Lung microvascular endothelial cell (primary cell): Measurements from ENCODE around the gene PNMA6F. TPM values are rescaled to one million over a fixed set of nuclear protein-coding genes. Genes with fewer than 3 reads are reported as not detected.
"Not testable (repeated sequence)": the region's sequence is repeated elsewhere in the genome, so short reads cannot be mapped to it uniquely, and the experiment has no call there.

Experiments used
- DNase-seq, 2 donors: peaks; one replicate each; pipeline versions ENCODE4 v3.0.0 to v3.0.0-alpha.2; 2010; ENCODE audit warnings: low read depth in 2 of 2
- total RNA-seq: library from RNA; depleted of rRNA; stranded (reverse); fragments of >200 nt; gene quantifications from 2 replicates; pipeline ENCODE4 v1.2.1, GENCODE V29; 2014

Gene PNMA6F
- total RNA-seq, 1 donor from 2014 or later: not detected

DNA sequence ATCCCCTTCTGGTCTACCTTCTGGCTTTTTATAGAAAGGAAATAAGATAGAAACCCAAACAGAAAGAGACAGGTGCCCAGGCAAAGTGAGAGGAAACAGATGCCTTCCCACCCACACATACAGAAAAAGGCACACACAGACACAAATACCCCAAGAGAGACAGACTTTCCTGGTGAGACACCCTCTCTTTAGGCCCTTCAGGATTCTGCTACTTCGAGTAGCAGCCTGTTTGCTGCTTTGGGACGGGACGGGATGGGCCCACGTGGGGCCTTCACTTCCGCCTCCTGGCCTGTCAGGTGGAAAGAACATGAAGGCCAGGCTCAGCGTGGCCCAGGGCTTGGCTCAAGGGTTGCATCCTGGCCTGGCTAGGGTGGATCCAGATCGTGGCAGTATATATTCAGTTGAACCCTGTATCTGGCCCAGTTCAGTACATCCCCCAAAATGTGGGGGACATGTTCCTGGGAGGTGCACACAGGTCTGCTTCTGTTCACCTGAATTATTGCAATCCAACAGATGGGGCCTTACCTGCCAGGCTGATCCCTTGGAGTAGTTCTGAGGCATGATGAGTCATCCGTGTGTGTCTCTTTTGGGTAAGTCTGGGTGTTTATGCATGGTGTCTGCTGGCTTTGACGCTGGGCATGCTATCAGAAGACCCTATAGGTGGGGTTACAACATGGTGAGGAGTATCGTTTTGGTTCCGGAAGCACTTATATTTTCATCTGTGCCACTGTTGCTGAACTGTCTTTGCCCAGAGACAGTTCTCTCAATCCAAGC, 14.7 kb upstream of the PNMA6F start:
- DNase-seq: no peak

DNA sequence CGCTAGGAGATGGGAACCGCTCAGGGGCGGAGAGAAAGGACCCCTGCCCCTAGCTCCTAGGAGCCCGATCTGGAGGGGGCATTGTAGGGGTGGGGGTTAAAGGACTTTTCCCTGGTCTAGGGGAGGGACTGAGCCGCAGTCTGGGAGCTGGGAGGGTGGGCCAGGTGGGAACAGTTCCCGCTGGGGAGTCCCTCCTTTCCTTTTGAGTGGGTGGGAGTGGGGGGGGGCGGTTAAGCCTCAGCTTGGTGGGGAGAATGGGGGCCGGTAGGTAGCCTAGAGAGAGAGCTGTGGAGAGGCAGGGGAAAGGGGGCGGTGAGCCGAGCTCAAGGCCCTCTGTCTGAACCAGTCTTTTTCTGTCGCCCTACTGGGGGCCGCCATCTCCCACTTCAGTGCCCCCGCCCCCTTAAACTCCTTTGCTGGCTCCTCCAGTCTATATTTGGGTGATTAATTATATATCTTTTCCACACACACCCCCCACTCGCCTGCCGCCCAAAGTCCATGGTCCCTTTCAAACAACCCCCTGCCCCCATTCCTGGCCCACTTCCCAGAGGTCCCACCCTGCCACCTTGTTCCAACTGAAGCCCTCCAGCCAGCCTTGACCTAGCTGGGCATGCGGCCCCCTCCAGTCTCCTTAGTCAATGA, 13.2 kb upstream of the PNMA6F start:
- no peak for DNase-seq

DNA sequence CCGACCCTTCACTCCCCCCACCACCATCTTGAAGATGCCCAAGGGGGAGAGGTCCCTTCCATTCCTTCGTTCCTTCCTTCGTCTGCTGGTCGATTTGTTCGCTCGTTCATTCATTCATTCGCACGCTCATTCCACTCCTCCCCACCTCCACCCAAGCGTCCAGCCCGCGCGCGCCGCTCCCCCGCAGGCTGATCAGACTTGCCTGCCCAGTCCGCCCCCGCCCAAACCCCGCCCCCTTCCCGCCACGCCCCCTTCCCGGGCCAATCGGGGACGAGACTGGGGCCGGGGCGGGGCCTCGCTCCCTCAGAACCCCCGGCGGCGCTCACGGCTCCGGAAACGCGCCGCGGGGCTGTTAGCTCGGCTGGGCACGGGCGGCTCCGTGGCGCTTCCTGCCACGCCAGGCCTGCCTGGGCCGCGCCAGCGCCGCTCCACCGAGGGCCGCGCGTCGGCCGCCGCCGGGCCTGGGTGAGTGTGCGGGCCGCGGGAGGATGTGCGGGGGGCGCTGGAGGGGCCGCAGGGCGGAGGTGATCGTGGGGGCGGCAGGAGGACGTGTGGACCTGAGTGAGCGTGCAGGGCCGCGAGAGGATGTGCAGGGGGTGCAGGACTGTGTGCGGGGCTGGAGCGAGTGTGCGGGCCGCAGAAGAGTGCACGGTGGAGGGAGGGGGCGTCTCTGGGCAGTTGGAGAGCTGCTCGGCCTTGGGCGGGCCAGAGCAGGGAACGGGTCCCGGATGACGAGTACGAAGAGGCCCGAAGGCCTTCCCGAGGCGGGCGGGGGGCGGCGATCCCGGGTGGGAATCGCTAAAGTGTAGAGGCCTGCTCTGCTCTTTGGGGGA, 12.5 kb upstream of the PNMA6F start, which contains the start of gene ZNF275:
Gene ZNF275 (plus strand): TSS at position 333 of the 833 bp plus-strand sequence. CDS start 2,527 bp downstream, outside the sequence.
- peak; percentile 73 to 86 for DNase-seq

DNA sequence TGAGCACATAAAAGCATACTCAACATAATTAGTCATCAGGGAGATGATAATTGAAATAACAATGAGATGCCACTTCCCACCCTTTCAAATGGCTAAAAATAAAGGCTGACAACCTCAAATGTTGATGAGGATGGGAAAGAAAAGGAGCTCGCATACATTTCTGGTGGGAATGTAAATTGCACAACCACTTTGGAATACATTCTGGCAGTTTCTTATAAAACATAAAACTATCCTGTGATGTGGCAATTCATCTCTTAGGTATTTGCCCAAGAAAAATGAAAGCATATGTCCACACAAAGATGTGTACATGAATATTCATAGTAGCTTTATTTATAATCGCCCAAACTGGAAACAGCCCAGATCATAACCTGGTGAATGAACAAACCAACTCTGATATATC, 11.7 kb upstream of the PNMA6F start:
- no peak for DNase-seq

DNA sequence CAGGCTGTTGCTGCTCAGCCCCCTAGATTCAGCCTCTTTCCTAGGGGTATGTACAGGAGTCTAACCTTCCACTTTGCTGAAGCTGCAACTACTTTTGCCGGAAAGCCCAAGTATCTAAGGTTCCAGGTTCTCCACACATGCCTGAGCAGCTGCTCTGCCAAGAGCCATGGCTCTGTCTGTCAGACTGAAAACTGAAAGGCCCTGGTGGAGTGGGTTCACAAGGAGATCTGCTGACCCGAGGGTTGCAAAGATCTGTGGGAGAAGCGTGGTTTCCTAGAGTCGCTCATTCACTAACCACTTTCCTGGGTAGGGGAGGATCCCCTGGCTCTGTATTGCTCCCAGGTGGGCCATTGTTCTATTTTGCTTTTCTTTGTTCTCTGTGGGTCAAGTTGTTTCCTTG, 6.0 kb upstream of the PNMA6F start:
- no peak for DNase-seq

DNA sequence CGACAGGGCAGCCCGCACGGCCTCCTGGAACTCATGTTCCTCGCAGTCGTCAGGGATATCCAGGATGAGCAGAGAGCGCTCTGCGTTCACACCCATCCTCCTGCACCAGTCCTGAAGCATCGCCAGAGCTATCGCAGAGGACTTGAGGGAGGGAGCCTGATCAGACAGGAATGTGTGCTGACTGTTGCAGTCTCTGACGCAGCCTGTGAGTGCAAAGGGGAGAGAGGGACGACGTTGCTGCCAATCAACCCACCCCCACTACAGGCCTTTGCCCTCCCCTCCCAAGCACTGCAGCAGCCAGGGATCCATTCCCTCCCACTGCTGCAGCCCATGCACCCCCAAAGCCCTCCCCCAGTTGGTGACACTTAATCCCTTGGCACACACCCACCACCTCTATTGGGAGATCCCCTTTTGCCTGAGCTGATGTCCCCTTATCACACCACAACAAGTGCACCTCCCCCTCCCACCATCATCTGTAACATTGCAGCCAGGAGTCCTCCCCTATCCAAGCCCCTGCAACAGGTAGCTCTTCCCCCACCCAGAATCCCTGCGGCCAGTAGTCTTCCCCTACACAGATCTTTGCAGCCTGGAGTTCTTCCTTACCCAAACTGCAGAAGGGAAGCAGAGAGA, 897 bp downstream of the PNMA6F start:
- no peak for DNase-seq

DNA sequence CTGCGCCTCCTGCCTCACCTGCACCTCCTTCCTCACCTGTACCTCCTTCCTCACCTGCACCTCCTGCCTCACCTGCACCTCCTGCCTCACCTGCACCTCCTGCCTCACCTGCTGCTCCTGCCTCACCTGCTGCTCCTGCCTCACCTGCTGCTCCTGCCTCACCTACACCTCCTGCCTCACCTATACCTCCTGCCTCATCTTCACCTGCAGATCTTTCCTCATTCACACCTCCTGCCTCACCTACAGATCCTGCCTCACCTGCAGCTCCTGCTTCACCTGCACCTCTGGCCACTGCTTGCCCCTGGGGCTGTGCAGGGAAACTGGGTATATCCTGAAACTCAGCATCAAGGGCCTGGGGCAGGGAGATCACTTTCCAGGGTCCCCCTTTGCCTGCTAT, 1.5 kb downstream of the PNMA6F start:
- DNase-seq: not testable (repeated sequence)

DNA sequence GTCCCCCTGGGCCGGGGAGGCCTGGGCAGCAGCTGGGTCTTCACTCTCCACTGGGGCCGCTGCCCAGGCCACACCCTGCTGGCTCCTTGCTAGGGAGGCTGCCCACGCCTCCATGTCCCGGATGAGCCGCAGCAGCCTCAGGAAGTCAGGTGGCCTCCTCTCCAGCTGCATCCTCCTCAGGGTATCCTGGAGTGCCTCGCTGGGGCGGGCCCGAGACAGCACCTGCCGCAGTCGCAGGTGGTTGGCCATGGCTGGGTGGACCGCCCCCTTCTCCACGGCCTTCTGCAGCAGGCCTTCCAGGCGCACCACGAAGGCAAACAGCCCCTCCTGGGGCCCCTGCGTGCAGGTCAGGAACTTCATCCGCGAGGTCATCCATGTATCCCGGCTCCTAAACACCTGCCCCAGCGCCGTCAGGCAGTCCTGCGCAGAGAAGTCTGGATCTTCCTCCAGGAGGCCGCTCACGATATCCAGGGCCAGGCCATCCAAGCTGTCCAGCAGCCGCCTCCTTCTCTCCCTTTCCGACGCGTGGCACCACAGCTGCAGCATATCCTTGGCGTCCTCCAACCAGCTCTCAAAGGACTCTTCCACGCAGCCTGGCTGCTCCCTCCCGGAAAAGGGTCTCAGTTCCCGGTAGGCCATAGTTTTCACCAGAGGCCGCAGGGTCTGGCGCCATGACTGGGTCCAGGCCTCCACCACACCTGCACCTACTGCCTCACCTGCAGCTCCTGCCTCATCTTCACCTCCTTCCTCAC, 2.1 kb downstream of the PNMA6F start:
- no peak for DNase-seq

DNA sequence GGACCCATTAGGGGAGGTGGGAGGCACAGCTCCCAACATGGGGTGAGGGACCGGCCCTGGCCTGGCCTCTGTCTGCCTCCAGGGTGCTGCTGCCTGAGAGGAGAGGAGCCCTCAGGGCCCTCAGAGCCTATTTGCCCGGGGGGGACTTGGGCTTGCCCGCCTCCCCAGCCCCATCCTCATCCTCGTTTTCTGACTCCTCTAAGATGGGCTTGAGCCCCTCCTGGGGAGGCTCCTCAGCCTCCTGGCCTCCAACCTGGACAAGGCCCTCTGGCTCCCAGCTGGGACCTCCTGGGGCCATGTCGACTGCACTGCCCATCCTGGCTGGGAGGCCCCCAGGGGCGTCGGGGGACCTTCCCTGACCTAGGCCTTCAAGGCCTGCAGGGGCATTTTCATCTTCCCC, 2.8 kb downstream of the PNMA6F start:
- DNase-seq: no peak

DNA sequence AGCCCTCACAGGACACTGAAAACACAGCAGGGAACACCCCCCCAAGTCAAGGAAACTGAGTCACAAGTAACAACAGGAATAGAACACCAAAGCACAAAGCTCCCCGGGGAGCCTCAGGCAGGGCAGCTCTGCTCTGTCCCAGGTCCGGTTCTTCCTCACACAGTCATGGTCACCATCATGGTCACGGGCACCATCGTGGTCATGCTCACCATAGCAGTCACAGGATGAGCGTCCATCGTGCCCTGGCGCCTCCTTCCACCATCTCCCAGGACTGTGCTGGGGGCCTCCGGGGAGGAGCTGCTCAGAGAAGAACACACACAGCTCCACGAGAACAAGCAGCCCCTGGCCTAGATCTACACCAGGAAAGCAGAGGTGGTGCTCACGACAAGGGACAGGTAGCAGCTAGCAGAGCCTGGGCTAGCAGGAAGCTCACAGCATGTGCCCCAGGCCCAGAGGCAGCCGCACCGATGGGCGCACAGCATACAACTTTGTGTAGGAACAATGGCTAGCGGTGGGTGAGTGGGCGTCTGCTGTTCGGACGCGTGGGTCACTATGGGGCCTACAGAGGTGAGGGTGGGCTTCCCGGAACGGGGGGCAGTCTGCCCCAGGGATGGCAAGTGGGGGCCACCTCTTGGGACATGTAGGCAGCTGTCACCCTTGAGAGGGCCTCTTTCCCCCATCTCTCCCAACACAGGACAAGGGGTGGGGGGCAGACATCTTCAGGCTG, 3.4 kb downstream of the PNMA6F start:
- DNase-seq: no peak

DNA sequence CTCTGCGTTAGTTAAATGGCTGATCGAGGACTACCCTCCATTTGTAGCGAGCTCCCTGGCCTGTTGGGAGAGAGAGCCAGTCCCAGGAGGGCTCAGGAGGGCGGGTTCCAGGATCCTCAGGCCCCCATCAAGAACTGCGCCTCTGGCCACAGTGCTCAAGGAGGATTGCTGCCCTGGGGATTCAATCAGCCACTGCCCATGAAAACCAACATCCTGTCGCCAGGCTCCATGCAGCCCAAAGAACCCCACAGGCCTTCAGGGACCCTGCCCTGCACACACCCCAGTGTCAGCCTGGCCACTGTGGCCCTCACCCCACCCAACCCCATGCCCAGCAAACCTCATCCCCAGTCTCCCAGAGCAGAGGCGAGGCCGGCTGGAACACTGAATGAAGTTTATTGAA, 4.3 kb downstream of the PNMA6F start:
- no peak for DNase-seq

DNA sequence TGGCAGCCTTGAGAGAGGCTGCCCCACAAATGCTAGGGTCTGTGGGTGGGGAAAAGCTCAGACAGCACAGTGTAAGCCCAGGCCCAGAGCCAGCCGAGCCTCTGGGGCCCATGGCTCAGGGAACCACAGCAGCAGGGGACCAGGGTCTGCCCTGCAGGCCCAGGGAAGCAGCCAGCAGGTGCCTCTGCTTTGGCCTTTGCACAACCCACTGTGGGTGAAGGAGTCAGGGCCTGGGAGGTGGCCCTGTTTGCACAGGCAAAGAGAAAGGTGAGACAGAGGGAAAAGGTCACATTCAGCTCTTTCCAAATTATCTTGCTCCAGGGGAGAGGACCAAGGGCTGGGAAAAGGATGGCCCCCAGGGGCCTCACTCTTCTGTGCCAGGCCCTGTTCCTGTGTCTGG, 8.7 kb downstream of the PNMA6F start:
- no peak for DNase-seq

DNA sequence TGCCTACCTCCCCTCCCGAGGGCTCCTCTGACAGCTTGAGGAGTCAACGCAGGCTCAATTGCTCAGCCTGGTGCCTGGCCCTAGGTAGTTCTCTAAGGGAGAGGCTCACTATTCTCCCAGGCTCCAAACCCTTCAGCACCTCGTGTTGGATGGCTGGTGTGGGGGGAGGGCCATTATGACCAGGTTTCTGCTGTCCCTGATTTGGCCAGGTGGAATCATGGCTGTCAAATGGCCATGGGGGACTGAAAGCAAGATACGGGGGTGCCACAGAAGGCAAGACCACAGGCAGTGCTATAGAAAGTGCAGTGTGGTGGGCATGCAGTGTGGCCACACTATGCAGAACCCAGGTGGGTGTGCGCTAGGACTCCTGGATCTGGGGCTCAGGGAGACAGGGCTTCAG, 9.5 kb downstream of the PNMA6F start:
- no peak for DNase-seq

DNA sequence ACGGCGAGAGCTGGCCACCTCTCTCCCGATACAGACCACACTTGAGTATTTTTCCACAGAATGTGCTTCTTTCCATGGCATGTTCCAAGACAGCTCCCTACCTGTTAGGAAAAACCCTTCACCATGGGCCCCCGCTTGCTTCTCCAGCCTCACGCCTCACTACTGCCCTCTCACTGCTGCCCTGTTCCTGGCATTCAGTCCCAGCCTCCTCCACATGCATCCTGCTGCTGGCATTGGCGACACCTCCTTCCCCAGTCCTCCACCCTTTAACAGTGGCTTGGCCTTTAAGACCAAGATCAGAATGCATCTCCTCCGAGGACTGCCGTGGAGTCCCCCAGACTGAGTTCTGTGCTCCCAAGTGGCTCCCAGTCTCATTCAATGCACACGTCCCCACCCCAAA, 10.7 kb downstream of the PNMA6F start:
- DNase-seq: no peak

DNA sequence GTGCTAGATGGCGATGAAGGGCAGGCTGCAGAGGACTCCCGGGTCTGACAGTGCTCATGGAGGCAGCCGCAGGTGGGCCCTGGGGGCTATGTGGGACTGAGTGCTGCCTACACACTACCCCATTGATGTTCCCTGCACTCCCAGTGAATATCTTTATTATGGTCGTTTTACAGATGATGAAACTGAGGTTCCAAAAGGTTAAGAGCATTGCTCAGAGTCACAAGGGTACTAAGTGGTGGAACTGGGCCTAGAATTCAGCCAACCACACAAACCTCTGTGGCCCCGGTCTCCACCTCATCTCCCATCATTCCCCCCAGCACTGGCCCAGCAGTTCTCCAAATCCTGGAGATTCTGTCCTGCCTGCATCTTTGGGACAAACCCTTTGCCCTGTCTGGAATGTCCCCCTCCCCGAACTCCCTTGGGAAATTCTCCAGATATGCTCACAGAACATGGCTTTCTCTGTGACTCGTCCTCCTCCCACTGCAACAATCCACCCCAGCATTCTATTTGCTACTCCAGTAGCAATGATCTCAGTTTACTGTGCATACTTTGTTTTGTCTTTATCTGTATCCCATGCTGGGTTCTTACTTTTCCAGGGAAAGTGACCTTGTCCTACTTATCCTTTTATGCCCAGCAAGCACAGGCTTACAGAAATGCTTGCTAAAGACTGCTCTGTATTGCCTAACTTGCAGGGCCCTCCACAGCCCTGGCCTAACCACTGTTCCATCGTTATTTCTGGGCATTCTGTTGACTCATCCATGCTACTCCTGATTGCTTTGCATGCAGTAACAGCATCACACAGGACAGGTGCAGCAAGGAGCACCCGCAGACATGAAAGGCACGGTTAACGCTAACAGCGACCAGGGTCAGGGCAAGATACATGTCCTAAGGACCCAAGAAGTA, 14.0 kb downstream of the PNMA6F start:
- DNase-seq: no peak

DNA sequence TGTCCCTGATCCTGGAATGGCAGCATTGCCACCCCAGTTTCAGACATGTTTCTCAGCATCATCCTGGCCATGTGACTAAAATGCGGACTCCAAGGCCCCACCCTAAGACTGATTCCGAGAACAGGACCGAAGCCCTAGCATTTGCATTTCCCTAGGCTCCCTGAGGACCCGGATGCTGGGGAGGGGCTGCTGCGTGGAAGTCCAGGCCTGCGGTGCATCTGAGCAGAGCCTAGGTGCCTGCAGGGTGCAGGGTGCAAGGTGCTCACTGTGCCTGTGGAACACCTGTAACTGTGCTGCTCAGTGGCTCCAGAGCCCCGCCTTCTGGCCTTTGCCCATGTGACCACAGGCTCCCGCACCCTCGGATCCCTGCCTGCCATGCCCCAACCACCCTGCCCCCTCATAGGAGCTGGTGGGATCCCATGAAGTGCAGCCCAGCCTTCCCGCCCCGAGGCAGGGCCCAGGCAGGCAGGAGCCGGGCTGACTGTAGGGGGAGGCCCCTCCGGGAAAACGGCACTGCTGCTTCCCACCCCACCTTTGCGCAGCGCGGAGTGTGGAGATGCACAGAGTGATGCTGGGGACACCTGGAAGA, 14.9 kb downstream of the PNMA6F start:
- no peak for DNase-seq

DNA sequence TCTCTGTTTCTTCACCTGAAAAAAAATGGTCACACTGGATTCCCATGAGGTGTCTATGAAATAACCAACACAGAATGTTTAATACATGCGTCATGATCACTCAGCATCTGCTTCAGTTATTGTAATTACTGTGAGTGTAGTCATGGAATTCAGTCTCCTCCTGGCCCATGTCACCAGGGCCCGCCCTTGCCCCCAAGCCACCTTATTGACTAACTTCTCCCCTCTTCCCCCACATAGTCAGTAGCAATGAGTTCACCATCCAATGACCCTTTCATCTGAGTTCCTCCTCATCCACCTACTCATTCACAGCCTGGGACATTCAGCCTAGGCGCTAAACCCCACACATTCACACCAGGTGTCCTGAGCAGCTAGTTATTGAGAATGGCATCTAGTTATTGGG, 15.6 kb downstream of the PNMA6F start:
- no peak for DNase-seq

DNA sequence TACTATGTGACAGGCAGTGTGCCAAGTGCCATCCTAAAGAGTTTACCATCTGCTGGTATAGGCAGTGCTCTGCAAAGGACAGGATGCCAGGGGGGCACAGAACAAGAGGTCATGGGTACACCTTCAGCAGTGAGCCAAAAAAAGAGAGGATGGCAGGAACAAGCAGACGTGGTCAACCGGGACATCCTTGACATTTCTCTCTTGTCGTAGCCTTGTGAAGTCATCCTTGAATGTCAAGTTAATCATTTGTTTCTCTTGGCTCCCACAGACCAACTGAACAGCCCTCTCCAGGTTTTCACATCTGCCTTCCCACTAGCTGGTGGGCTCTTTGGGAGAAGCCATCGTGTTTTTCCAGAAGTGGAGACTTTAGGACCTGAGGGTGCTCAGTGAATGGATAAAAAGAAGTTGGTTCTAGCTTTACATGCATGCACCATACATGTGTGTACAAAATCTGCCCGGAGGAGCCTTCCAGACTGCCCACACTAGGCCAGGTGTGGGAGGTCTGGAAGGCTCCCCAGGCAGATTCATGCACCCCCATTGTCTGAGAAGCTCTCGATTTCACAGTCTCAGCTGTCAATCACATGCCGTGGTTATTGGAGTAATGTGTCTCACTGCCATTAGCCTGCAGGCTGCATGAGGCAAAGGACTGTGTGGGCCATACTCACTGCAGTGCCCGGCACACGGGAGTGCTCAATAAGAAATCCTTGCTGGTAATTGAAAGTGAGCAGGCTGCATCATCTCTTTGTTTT, 16.4 kb downstream of the PNMA6F start:
- no peak for DNase-seq
